Measurements from ENCODE around the gene RNF141. TPM values are rescaled to one million over a fixed set of nuclear protein-coding genes. Genes with fewer than 3 reads are reported as not detected.

The RNF141 gene
- total RNA-seq, 1 experiment from 2014 or later, result 28.4 TPM

- ChIA-PET CTCF (interaction anchor here (0.6 to 3.8 kb wide), 37 partner anchors 8 to 1455 kb away, joined by 3 to 34 read pairs (median 5); partner anchors contain the start of gene AMPD3), POLR2A (interaction anchor here (0.7 to 3.4 kb wide), 50 partner anchors 9 to 1152 kb away, joined by 3 to 48 read pairs (median 8); partner anchors contain the start of genes ADM, AMPD3, CTR9 and EIF4G2)
- Mint-ChIP-seq H3K36me3 (ENCODE audit: insufficient read depth, unreplicated experiment) (peaks cover 4% of the 10 kb centered on the region), H3K4me3 (ENCODE audit: unreplicated experiment) (peak overlapping the region; percentile 81), H3K9me3 (ENCODE audit: unreplicated experiment) (no peaks in the 10 kb centered on the region), H3K4me1 (ENCODE audit: insufficient read depth, unreplicated experiment) (peaks cover 16% of the 10 kb centered on the region), H3K27ac (ENCODE audit: low read depth, unreplicated experiment) (peak overlapping the region; percentile 94), H3K27me3 (ENCODE audit: insufficient read depth, unreplicated experiment) (no peaks in the 10 kb centered on the region)
- no TSS peak for BruUV-seq (replicated peaks)
- DNase-seq (ENCODE audit: unreplicated experiment), result no peak
- TF ChIP-seq CTCF (IDR thresholded peaks at IDR 0.05; ENCODE audit: unreplicated experiment), result no peak
- intact Hi-C loops (cut with micrococcal nuclease), result loop anchor here (1.0 kb wide), 2 partner anchors 114 to 134 kb away; no protein-coding TSS in a partner anchor
Observed at GRCh38 chr11:10540546-10540914, 457 bp downstream of the RNF141 start.

DNA sequence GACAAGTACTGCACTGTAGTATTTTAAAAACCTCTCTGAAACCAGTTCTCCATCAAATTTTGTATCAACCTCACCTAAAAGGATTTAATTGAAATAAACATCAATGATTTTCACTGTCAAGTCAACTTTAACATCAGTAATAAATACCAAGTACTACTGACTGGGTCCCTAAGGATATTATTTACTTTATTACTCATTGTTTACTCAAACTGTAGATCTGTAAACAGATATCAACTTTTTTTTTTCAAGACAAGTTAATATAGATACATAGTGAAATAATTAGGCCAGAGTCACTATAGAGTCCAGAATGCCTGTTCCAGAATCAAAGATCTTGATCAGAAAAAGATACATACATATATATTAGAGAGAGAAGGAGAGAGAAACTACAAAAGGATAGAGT, 1.6 kb downstream of the RNF141 start:
- Mint-ChIP-seq H3K4me1 (ENCODE audit: insufficient read depth, unreplicated experiment) (peaks cover 16% of the 10 kb centered on the region), H3K36me3 (ENCODE audit: insufficient read depth, unreplicated experiment) (peaks cover 4% of the 10 kb centered on the region), H3K4me3 (ENCODE audit: unreplicated experiment) (peak overlapping the region; percentile 81), H3K9me3 (ENCODE audit: unreplicated experiment) (no peaks in the 10 kb centered on the region), H3K27me3 (ENCODE audit: insufficient read depth, unreplicated experiment) (no peaks in the 10 kb centered on the region), H3K27ac (ENCODE audit: low read depth, unreplicated experiment) (peak overlapping the region; percentile 94)
- intact Hi-C loops (cut with micrococcal nuclease), result no loop called here
- no peak for DNase-seq (ENCODE audit: unreplicated experiment)
- no TSS peak for BruUV-seq (replicated peaks)
- CTCF ChIA-PET, result interaction anchor here (0.7 to 3.6 kb wide), 9 partner anchors 12 to 196 kb away, joined by 3 to 34 read pairs (median 13); no protein-coding TSS in a partner anchor
- no peak for TF ChIP-seq CTCF (IDR thresholded peaks at IDR 0.05; ENCODE audit: unreplicated experiment)
- POLR2A ChIA-PET, result interaction anchor here (1.6 to 3.1 kb wide), 15 partner anchors 8 to 270 kb away, joined by 5 to 48 read pairs (median 16); partner anchors contain the start of genes AMPD3 and EIF4G2

DNA sequence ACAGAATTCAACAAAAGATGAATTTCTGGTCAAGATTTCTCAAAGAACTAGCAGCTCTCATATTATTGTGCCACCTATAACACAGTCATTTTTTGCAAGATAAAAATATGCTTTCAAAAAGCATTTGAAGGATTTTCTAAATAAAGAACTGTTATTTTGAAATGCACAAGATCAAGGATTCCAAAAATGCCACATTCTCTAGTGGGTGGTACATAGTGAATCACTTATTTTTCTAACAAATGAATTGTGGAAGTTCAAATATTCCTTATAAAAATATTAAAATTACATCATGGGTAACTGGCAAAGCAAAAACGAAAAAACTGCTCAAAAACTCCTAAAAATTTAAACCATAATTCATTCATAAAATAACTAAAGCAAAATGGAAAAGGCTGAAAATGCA, 2.1 kb downstream of the RNF141 start:
- TF ChIP-seq CTCF (IDR thresholded peaks at IDR 0.05; ENCODE audit: unreplicated experiment), result no peak
- ChIA-PET CTCF (no interaction called here), POLR2A (interaction anchor here (1.0 kb wide), 1 partner anchor 12 kb away, joined by 3 read pairs; no protein-coding TSS in a partner anchor)
- Mint-ChIP-seq H3K4me1 (ENCODE audit: insufficient read depth, unreplicated experiment) (peaks cover 16% of the 10 kb centered on the region), H3K36me3 (ENCODE audit: insufficient read depth, unreplicated experiment) (peaks cover 8% of the 10 kb centered on the region), H3K27ac (ENCODE audit: low read depth, unreplicated experiment) (no peak overlapping the region), H3K9me3 (ENCODE audit: unreplicated experiment) (no peaks in the 10 kb centered on the region), H3K4me3 (ENCODE audit: unreplicated experiment) (peak overlapping the region; percentile 81), H3K27me3 (ENCODE audit: insufficient read depth, unreplicated experiment) (no peaks in the 10 kb centered on the region)
- no TSS peak for BruUV-seq (replicated peaks)
- no peak for DNase-seq (ENCODE audit: unreplicated experiment)
- intact Hi-C loops (cut with micrococcal nuclease), result no loop called here

DNA sequence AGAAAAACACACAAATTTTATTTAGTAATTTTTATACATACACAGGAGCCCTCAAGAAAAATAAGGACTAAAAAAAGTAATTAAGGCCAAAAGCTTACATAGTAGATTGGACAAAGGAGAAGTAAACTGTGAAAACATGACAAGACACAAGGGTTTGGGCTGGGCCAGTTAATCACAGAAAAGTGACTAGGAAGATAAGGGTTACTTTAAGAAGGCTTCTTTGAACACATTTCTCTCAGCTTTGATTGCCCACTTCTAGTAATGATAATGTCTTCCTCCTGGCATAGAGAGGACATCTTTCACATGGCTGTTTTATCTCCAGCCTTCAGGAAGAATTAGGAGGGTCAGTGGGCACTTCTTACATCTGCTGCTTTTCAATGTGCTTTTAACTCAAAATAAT, 3.4 kb downstream of the RNF141 start:
- CTCF ChIA-PET, result interaction anchor here (1.0 kb wide), 2 partner anchors 117 to 131 kb away, joined by 3 to 4 read pairs; no protein-coding TSS in a partner anchor
- POLR2A ChIA-PET, result interaction anchor here (0.9 to 1.3 kb wide), 2 partner anchors 49 to 116 kb away, joined by 3 to 4 read pairs; no protein-coding TSS in a partner anchor
- no peak overlapping the region for H3K27ac Mint-ChIP-seq (ENCODE audit: low read depth, unreplicated experiment)

More for the DNA sequence above, 3.4 kb downstream of the RNF141 start:
- H3K9me3 Mint-ChIP-seq (ENCODE audit: unreplicated experiment), result no peaks in the 10 kb centered on the region
- no peaks in the 10 kb centered on the region for H3K27me3 Mint-ChIP-seq (ENCODE audit: insufficient read depth, unreplicated experiment)
- no peak overlapping the region for H3K4me3 Mint-ChIP-seq (ENCODE audit: unreplicated experiment)
- no peak for TF ChIP-seq CTCF (IDR thresholded peaks at IDR 0.05; ENCODE audit: unreplicated experiment)
- BruUV-seq (replicated peaks), result no TSS peak
- intact Hi-C loops (cut with micrococcal nuclease), result no loop called here
- peaks cover 16% of the 10 kb centered on the region for H3K4me1 Mint-ChIP-seq (ENCODE audit: insufficient read depth, unreplicated experiment)
- peaks cover 17% of the 10 kb centered on the region for H3K36me3 Mint-ChIP-seq (ENCODE audit: insufficient read depth, unreplicated experiment)
- no peak for DNase-seq (ENCODE audit: unreplicated experiment)
